Lower lobe of right lung (tissue), 2 donors: ENCODE measurements around the gene LDLRAD4. TPM values are rescaled to one million over a fixed set of nuclear protein-coding genes. Genes with fewer than 3 reads are reported as not detected.

Experiments
- ATAC-seq, 2 donors: fragments of 200-7000 bp; cut with Tn5 transposase; one replicate each; pipeline ENCODE4 v1.9.1; 2020 to 2022; ENCODE audit warnings: mild to moderate bottlenecking in 2 of 2, moderate library complexity in 2 of 2
- DNase-seq: peaks from one replicate; pipeline ENCODE4 v3.0.0-alpha.2; 2020
- H3K27ac ChIP-seq: fragments of 200-600 bp; one replicate; pipeline ENCODE4 v1.8.0; 2022
- H3K27me3 ChIP-seq: fragments of 200-600 bp; one replicate; pipeline ENCODE4 v1.8.0; 2022; ENCODE audit warnings: low read depth
- H3K36me3 ChIP-seq: fragments of 200-600 bp; one replicate; pipeline ENCODE4 v1.8.0; 2022; ENCODE audit warnings: mild to moderate bottlenecking
- H3K4me1 ChIP-seq: fragments of 200-600 bp; one replicate; pipeline ENCODE4 v1.8.0; 2022
- H3K4me3 ChIP-seq: fragments of 200-600 bp; one replicate; pipeline ENCODE4 v1.8.0; 2022; ENCODE audit warnings: mild to moderate bottlenecking
- H3K9me3 ChIP-seq: fragments of 200-600 bp; one replicate; pipeline ENCODE4 v1.8.0; 2022
- CTCF ChIP-seq: fragments of 200-600 bp; IDR thresholded peaks from one replicate; pipeline ENCODE4 v1.8.0; 2022; ENCODE audit warnings: antibody characterized with exemption, mild to moderate bottlenecking
- intact Hi-C: fragments of 100-400 bp; cut with DNase I; formaldehyde crosslinking; loops from one replicate; pipeline ENCODE4 v1.11.0; 2022
- total RNA-seq: library from RNA; stranded (reverse); fragmentation: NEBNext Ultra II Directional; extraction: Animal tissue kit (Norgen Biotek cat#: 25700); gene quantifications from one replicate; pipeline ENCODE4 v1.2.1, GENCODE V29; 2021
- donor health status: DM: no; HTN: yes; CAD: no; lungs with severe emphysema.

Gene LDLRAD4
- total RNA-seq, 1 donor from 2014 or later: 24.6 TPM

GRCh38 chr18:13280070-13280795 is 61.7 kb downstream of the LDLRAD4 start:
- H3K4me1 ChIP-seq: no peaks in the 10 kb centered on the region
- H3K27ac ChIP-seq: no peak overlapping the region
- no peaks in the 10 kb centered on the region for H3K9me3 ChIP-seq
- no peaks in the 10 kb centered on the region for H3K36me3 ChIP-seq
- no peaks in the 10 kb centered on the region for H3K27me3 ChIP-seq
- DNase-seq (no peak), ATAC-seq (no peak)
- TF ChIP-seq CTCF: no peak
- intact Hi-C loops: no loop called here
- no peak overlapping the region for H3K4me3 ChIP-seq

- no peak for DNase-seq
- intact Hi-C loops: no loop called here
These were observed 62.8 kb downstream of the LDLRAD4 start for GRCh38 chr18:13281406-13281805.

GRCh38 chr18:13283746-13284145 is 65.2 kb downstream of the LDLRAD4 start:
- TF ChIP-seq CTCF: no peak
- no peak overlapping the region for H3K4me3 ChIP-seq
- no peak overlapping the region for H3K27ac ChIP-seq

More at GRCh38 chr18:13281406-13281805, 62.8 kb downstream of the LDLRAD4 start:
- no peak overlapping the region for H3K27ac ChIP-seq
- no peak overlapping the region for H3K4me3 ChIP-seq
- no peaks in the 10 kb centered on the region for H3K36me3 ChIP-seq
- no peak for ATAC-seq
- H3K9me3 ChIP-seq: no peaks in the 10 kb centered on the region
- no peaks in the 10 kb centered on the region for H3K27me3 ChIP-seq
- TF ChIP-seq CTCF: no peak
- no peaks in the 10 kb centered on the region for H3K4me1 ChIP-seq

GRCh38 chr18:13284330-13285027 is 65.9 kb downstream of the LDLRAD4 start:
- intact Hi-C loops: no loop called here
- ATAC-seq: no peak
- no peak for TF ChIP-seq CTCF
- H3K27ac ChIP-seq: no peak overlapping the region
- no peaks in the 10 kb centered on the region for H3K36me3 ChIP-seq
- no peak for DNase-seq
- no peaks in the 10 kb centered on the region for H3K27me3 ChIP-seq
- no peaks in the 10 kb centered on the region for H3K9me3 ChIP-seq
- H3K4me1 ChIP-seq: no peaks in the 10 kb centered on the region
- no peak overlapping the region for H3K4me3 ChIP-seq

More at GRCh38 chr18:13283746-13284145, 65.2 kb downstream of the LDLRAD4 start:
- Histone ChIP-seq H3K4me1 (no peaks in the 10 kb centered on the region), H3K27me3 (no peaks in the 10 kb centered on the region), H3K36me3 (no peaks in the 10 kb centered on the region), H3K9me3 (no peaks in the 10 kb centered on the region)
- DNase-seq (no peak), ATAC-seq (no peak)
- intact Hi-C loops: no loop called here

- no peak overlapping the region for H3K4me3 ChIP-seq
- DNase-seq (no peak), ATAC-seq (no peak)
- no peaks in the 10 kb centered on the region for H3K27me3 ChIP-seq
- intact Hi-C loops: no loop called here
- H3K9me3 ChIP-seq: no peaks in the 10 kb centered on the region
- H3K36me3 ChIP-seq: no peaks in the 10 kb centered on the region
- H3K27ac ChIP-seq: no peak overlapping the region
- no peak for TF ChIP-seq CTCF
- no peaks in the 10 kb centered on the region for H3K4me1 ChIP-seq
These were observed 67.3 kb downstream of the LDLRAD4 start for GRCh38 chr18:13285874-13286273.
